Gastroesophageal sphincter (tissue), 3 donors: ENCODE results near the gene PSG5.
"Not testable (repeated sequence)": the region's sequence is repeated elsewhere in the genome, so short reads cannot be mapped to it uniquely, and the experiment has no call there.

Experiments
- CTCF ChIP-seq, 4 experiments: fragments of 200-600 bp in 2 of 4; fragments of 450-650 bp in 2 of 4; sonication (generic) in 1 of 4; IDR thresholded peaks; one replicate each; pipeline ENCODE4 v1.5.1; 2017 to 2019; ENCODE audit warnings: antibody characterized with exemption in 4 of 4, mild to moderate bottlenecking in 2 of 4, moderate library complexity in 2 of 4
- POLR2A ChIP-seq, 2 donors: fragments of 450-650 bp; IDR thresholded peaks; one replicate each; pipeline ENCODE4 v1.6.1; 2017; ENCODE audit warnings: antibody characterized with exemption in 2 of 2, mild to moderate bottlenecking in 2 of 2, moderate library complexity in 1 of 2
- POLR2AphosphoS5 ChIP-seq: sonication (generic); formaldehyde crosslinking; IDR thresholded peaks from one replicate; pipeline ENCODE4 v1.6.1; 2017; ENCODE audit warnings: antibody characterized with exemption

- not testable (repeated sequence) for TF ChIP-seq CTCF (IDR thresholded peaks at IDR 0.05); POLR2A (IDR thresholded peaks at IDR 0.05); POLR2AphosphoS5
Measured at GRCh38 chr19:43127336-43127735, 59.0 kb downstream of the PSG5 start.
